Neural cell (in vitro differentiated cells): ENCODE data around the gene SFI1. TPM values are rescaled to one million over a fixed set of nuclear protein-coding genes. Genes with fewer than 3 reads are reported as not detected.
"Not testable (repeated sequence)": the region's sequence is repeated elsewhere in the genome, so short reads cannot be mapped to it uniquely, and the experiment has no call there.

Experiments used
- H2AFZ ChIP-seq: fragments of 200-600, 300-800 bp; sonication (generic), shearing (Covaris generic); 2 replicates; pipeline ENCODE4 v1.6.0; 2014; ENCODE audit warnings: low read depth, mild to moderate bottlenecking, antibody characterized with exemption, low read length, moderate library complexity
- H3F3A ChIP-seq: fragments of 200-600 bp; shearing (Covaris generic); 2 replicates; pipeline ENCODE4 v1.6.1; 2016; ENCODE audit warnings: mild to moderate bottlenecking, moderate library complexity, mixed read lengths, antibody characterized with exemption, low read length; ENCODE audit not compliant: insufficient read depth, poor library complexity, severe bottlenecking
- H3K27ac ChIP-seq: fragments of 200-600, 300-800 bp; sonication (generic), shearing (Covaris generic); 2 replicates; pipeline ENCODE4 v1.5.1; 2014; ENCODE audit warnings: mild to moderate bottlenecking, low read length, moderate library complexity
- H3K27me3 ChIP-seq: fragments of 300-800, 200-600 bp; sonication (generic), shearing (Covaris generic); 2 replicates; pipeline ENCODE4 v1.6.0; 2014; ENCODE audit warnings: mild to moderate bottlenecking, low read depth, low read length, moderate library complexity; ENCODE audit not compliant: insufficient read depth
- H3K36me3 ChIP-seq: fragments of 300-800, 200-600 bp; sonication (generic), shearing (Covaris generic); 2 replicates; pipeline ENCODE4 v1.5.1; 2014; ENCODE audit warnings: mild to moderate bottlenecking, antibody characterized with exemption, low read length, moderate library complexity; ENCODE audit not compliant: insufficient read depth
- H3K4me2 ChIP-seq: fragments of 300-800, 200-600 bp; sonication (generic), shearing (Covaris generic); 2 replicates; pipeline ENCODE4 v1.6.0; 2014; ENCODE audit warnings: mild to moderate bottlenecking, low read length
- H3K4me3 ChIP-seq: fragments of 300-800, 200-600 bp; sonication (generic), shearing (Covaris generic); 2 replicates; pipeline ENCODE4 v1.5.1; 2014; ENCODE audit warnings: mild to moderate bottlenecking, low read length, moderate library complexity
- H3K79me2 ChIP-seq: fragments of 200-600 bp; shearing (Covaris generic); replicated peaks from 2 replicates; pipeline ENCODE4 v1.6.0; 2014; ENCODE audit warnings: mild to moderate bottlenecking, low read length, moderate library complexity; ENCODE audit not compliant: insufficient read depth
- H3K9ac ChIP-seq: fragments of 300-800, 200-600 bp; sonication (generic), shearing (Covaris generic); 2 replicates; pipeline ENCODE4 v1.6.1; 2016; ENCODE audit warnings: mild to moderate bottlenecking, low read length, mixed read lengths
- H3K9me2 ChIP-seq: fragments of 200-600 bp; shearing (Covaris generic); 2 replicates; pipeline ENCODE4 v1.6.1; 2016; ENCODE audit warnings: mild to moderate bottlenecking, low read length, mixed read lengths; ENCODE audit not compliant: insufficient read depth
- H3K9me3 ChIP-seq: fragments of 200-600, 300-800 bp; sonication (generic), shearing (Covaris generic); 2 replicates; pipeline ENCODE4 v1.6.1; 2016; ENCODE audit warnings: mild to moderate bottlenecking, mixed run types, low read length, moderate library complexity, mixed read lengths
- H4K20me1 ChIP-seq: fragments of 200-600 bp; shearing (Covaris generic); 2 replicates; pipeline ENCODE4 v1.6.1; 2016; ENCODE audit warnings: mild to moderate bottlenecking, mixed run types; ENCODE audit not compliant: insufficient read depth
- CTCF ChIP-seq: fragments of 450-650 bp; IDR thresholded peaks from 2 replicates; pipeline ENCODE4 v1.5.1; 2014; ENCODE audit warnings: antibody characterized with exemption, mild to moderate bottlenecking, moderate library complexity; ENCODE audit not compliant: poor library complexity, severe bottlenecking
- EP300 ChIP-seq: fragments of 450-650 bp; conservative IDR thresholded peaks from 2 replicates; pipeline ENCODE4 v1.6.1; 2014; ENCODE audit warnings: antibody characterized with exemption, mild to moderate bottlenecking, moderate library complexity; ENCODE audit not compliant: poor library complexity, severe bottlenecking
- EZH2 ChIP-seq: fragments of 200-600, 300-800 bp; shearing (Covaris generic), sonication (generic); IDR thresholded peaks from 2 replicates; pipeline ENCODE4 v1.6.1; 2014; ENCODE audit warnings: antibody characterized with exemption, low read length, borderline replicate concordance, mild to moderate bottlenecking; ENCODE audit not compliant: insufficient read depth, poor library complexity, severe bottlenecking
- MXI1 ChIP-seq: fragments of 450-650 bp; conservative IDR thresholded peaks from 2 replicates; pipeline ENCODE4 v1.6.1; 2014; ENCODE audit warnings: antibody characterized with exemption, mild to moderate bottlenecking; ENCODE audit not compliant: poor library complexity, severe bottlenecking
- POLR2AphosphoS5 ChIP-seq: IDR thresholded peaks from 2 replicates; pipeline ENCODE4 v1.6.1; 2012
- RAD21 ChIP-seq: fragments of 450-650 bp; conservative IDR thresholded peaks from 2 replicates; pipeline ENCODE4 v1.6.1; 2014; ENCODE audit warnings: antibody characterized with exemption, mild to moderate bottlenecking, moderate library complexity
- REST ChIP-seq: IDR thresholded peaks from 2 replicates; pipeline ENCODE4 v1.6.1; 2012; ENCODE audit warnings: borderline replicate concordance
- SMC3 ChIP-seq: fragments of 450-650 bp; conservative IDR thresholded peaks from 2 replicates; pipeline ENCODE4 v1.6.1; 2014; ENCODE audit warnings: antibody characterized with exemption, mild to moderate bottlenecking, moderate library complexity; ENCODE audit not compliant: poor library complexity
- TAF1 ChIP-seq: IDR thresholded peaks from 2 replicates; pipeline ENCODE4 v1.6.1; 2012; ENCODE audit warnings: low read depth
- polyA plus RNA-seq: library from polyadenylated mRNA; depleted of rRNA; stranded (reverse); fragments of >200 nt; gene quantifications from 2 replicates; pipeline ENCODE4 v1.2.3, GENCODE V29; 2014

The SFI1 gene
- polyA plus RNA-seq, 1 donor from 2014 or later: 19.9 TPM

GRCh38 chr22:31491218-31491962 is 4.9 kb upstream of the SFI1 start:
- Histone ChIP-seq H3K9me2 (no peaks in the 10 kb centered on the region), H3K79me2 (peaks cover 19% of the 10 kb centered on the region), H3K36me3 (no peaks in the 10 kb centered on the region), H4K20me1 (no peaks in the 10 kb centered on the region), H3K9ac (no peak overlapping the region), H3F3A (no peaks in the 10 kb centered on the region), H3K4me3 (peak overlapping the region; percentile 96), H3K9me3 (no peaks in the 10 kb centered on the region), H2AFZ (no peak overlapping the region), H3K4me2 (peak overlapping the region; percentile 90), H3K27me3 (no peaks in the 10 kb centered on the region), H3K27ac (no peak overlapping the region)
- TF ChIP-seq RAD21 (no peak), REST (no peak), MXI1 (no peak), EZH2 (no peak), TAF1 (no peak), CTCF (no peak), POLR2AphosphoS5 (no peak), SMC3 (no peak), EP300 (no peak)

GRCh38 chr22:31492151-31492550 is 4.2 kb upstream of the SFI1 start:
- H3K9me3 ChIP-seq: no peaks in the 10 kb centered on the region
- H4K20me1 ChIP-seq: no peaks in the 10 kb centered on the region
- H3K27me3 ChIP-seq: no peaks in the 10 kb centered on the region
- H3K9me2 ChIP-seq: no peaks in the 10 kb centered on the region
- no peak overlapping the region for H3K4me3 ChIP-seq
- no peaks in the 10 kb centered on the region for H3F3A ChIP-seq
- peaks cover 16% of the 10 kb centered on the region for H3K79me2 ChIP-seq
- H3K27ac ChIP-seq: no peak overlapping the region
- H3K36me3 ChIP-seq: no peaks in the 10 kb centered on the region
- H2AFZ ChIP-seq: no peak overlapping the region
- H3K4me2 ChIP-seq: no peak overlapping the region
- TF ChIP-seq TAF1 (no peak), SMC3 (no peak), MXI1 (no peak)
- no peak overlapping the region for H3K9ac ChIP-seq

GRCh38 chr22:31493355-31493754 is 3.0 kb upstream of the SFI1 start:
- H3K36me3 ChIP-seq, H3K4me3 ChIP-seq, H2AFZ ChIP-seq, H3K9ac ChIP-seq, H3K9me3 ChIP-seq, H4K20me1 ChIP-seq, H3K27me3 ChIP-seq, H3K9me2 ChIP-seq, H3K27ac ChIP-seq, H3F3A ChIP-seq, H3K79me2 ChIP-seq, H3K4me2 ChIP-seq: not testable (repeated sequence)
